ENCODE measurements around the gene GSDME. TPM values are rescaled to one million over a fixed set of nuclear protein-coding genes. Genes with fewer than 3 reads are reported as not detected.

Gene GSDME
- total RNA-seq, 1 experiment from 2014 or later, result 24.4 TPM

DNA sequence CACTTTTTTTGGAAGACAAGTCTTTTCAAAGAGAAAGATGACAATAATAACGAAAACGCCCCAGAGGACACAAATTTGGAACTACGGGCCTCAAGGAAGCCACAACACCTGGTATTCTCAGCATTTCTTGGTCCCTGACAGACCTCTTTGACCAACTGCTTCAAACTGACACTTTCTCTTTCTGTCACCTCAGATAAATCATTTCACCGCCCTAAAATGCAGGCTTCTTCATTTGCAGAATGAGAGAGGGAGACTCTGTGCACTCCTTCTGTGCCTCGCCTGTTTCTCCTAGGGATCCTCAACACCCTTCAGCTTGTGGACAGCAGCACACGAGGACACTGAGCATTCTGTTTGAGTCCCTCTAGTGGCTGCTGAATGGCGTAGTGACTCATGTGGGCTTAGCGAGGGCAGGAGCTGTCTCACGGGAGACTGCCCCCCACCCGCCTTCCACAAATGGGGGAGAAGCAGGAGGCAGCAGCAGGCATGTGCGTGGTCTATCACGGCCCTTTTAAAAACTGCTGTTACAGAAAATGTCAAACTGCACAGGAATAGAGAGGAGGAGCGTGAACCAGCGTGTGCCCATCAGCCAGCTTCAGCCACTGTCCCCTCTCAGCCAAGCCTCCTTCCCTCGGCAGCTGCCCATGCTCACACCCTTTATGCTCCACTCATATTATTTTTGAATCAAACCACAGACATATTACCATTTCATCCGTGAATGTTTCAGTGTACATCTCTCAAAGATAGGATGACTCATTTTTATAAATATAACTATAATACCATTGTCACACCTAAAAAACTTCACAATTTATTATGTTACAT lies 41.4 kb downstream of the GSDME start:
- no peaks in the 10 kb centered on the region for H3K27me3 ChIP-seq
- H3K27ac ChIP-seq, result no peak overlapping the region
- H3K4me3 ChIP-seq, result no peak overlapping the region
- DNase-seq, result peak in 1 of 2 experiments; percentile 40
- H3K4me1 ChIP-seq, result no peaks in the 10 kb centered on the region
- no peaks in the 10 kb centered on the region for H3K9me3 ChIP-seq (replicated peaks)
- peaks cover 2% of the 10 kb centered on the region; the same call in 1 of the 2 replicates for H3K36me3 ChIP-seq

DNA sequence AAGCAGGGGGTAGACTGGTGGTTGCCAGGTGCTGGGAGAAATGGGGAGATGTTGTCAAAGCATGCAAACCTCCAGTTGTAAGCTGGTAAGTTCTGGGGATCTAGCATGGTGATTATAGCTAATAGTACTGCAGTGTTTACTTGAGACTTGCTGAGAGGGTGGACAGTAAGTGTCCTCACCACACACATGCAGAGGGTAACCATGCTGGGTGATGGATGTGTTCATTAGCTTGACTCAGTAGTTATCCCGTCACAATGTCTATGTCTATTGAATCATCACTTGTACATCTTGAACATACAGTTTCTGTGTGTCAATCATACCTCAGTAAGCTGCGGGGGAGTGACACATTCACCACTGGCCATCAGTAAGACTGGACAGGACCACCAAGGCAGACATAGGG lies 42.1 kb downstream of the GSDME start:
- no peak for DNase-seq
- Histone ChIP-seq H3K27ac (no peak overlapping the region), H3K4me3 (no peak overlapping the region), H3K36me3 (peaks cover 2% of the 10 kb centered on the region; the same call in 1 of the 2 replicates), H3K27me3 (no peaks in the 10 kb centered on the region), H3K9me3 (replicated peaks) (no peaks in the 10 kb centered on the region), H3K4me1 (no peaks in the 10 kb centered on the region)

DNA sequence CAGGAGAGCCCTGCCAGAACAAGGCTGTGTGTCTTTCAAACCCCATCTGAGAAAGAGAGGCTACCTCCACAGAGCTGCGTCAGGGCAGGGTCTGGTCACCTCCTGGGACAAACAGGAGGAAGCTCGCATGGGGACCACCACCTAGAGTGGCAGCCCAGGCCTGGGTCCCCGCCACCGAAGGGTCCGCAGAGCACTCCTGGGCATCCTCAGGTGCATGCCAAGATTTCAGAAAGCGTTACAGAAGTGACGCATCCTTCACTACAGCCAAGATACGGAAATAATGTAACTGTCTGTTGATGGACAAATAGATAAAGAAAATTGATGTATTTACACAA lies 42.6 kb downstream of the GSDME start:
- H3K27ac ChIP-seq, result no peak overlapping the region
- no peaks in the 10 kb centered on the region for H3K9me3 ChIP-seq (replicated peaks)
- H3K4me1 ChIP-seq, result no peaks in the 10 kb centered on the region
- H3K27me3 ChIP-seq, result no peaks in the 10 kb centered on the region
- no peak overlapping the region for H3K4me3 ChIP-seq
- DNase-seq, result no peak
- peaks cover 2% of the 10 kb centered on the region; the same call in 1 of the 2 replicates for H3K36me3 ChIP-seq

DNA sequence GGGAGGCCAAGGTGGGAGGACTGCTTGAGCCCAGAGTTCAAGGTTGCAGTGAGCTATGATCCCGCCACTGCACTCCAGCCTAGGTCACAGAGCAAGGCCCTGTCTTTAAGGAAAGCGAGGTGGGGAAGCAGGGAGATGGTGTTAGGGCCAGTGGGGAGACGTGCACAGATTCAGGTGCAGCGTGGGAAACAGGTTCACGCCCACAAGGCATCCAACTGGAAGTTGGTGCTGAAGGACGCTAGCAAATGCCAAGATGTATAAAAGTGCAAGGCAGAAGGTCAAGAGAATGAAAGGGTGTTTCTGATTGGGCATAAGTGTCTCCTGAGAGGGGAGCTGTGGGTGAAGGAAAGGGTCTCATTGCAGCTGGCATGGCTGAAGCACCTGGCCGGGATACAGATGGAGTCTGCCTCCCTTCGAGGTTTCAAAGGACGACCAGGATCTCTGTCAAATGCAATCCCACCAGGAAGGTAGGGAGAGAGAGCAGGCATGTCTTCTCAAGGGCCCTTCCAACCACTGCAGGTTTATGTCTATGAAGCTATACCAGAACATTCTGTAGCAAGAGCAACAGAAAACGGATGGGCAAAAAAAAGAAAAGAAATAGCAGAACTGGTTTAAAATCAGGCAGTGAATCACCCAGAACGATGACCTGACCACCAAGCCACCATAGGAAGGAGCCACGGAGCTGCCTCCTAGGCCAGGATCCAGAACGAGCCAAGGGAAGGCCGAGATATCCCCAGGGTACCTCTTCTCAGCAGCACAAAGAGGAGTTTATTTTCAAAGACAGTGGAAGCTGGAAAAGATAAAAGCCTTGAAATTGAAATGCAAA lies 43.2 kb downstream of the GSDME start:
- no peaks in the 10 kb centered on the region for H3K9me3 ChIP-seq (replicated peaks)
- no peak overlapping the region for H3K4me3 ChIP-seq
- H3K27me3 ChIP-seq, result no peaks in the 10 kb centered on the region
- H3K4me1 ChIP-seq, result no peaks in the 10 kb centered on the region
- H3K36me3 ChIP-seq, result peaks cover 2% of the 10 kb centered on the region; the same call in 1 of the 2 replicates
- no peak for DNase-seq
- no peak overlapping the region for H3K27ac ChIP-seq

DNA sequence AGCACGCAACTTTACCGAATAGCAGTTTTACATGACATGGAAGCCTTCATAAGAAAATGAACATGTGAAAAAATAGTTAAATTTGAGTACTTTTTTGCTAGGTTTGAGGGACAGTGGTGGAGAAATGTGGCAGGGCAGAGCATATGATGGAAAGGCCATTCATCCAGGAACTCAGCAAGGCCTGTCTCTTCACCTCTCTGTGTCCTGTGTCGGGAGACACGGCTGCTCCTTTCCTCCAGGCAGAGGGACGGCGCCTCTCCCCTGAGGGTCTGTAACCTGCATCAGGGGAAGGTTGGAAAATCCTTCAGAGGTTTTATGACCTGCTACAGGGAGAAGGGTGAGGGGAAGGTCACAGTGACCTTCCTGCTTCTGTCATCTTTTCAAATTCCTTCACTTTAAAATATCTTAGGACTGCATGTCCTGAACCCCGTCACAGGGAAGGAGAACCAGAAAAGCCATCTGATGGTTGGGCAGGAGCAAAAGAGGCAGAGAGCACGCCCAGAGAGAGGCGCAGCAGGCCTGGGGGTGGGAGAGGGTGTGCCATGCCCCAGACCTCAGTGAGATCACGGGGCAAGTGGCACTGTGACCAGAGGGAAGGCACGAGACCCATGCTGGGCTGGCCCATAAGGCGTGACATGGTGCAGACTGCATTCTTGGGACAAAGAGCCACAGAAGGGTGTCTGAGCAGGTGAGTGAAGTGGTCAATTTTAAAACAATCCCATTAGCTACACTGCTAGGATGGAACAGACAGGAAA lies 44.0 kb downstream of the GSDME start:
- no peak overlapping the region for H3K4me3 ChIP-seq
- H3K36me3 ChIP-seq, result peaks cover 2% of the 10 kb centered on the region; the same call in 1 of the 2 replicates
- no peak overlapping the region for H3K27ac ChIP-seq
- H3K9me3 ChIP-seq (replicated peaks), result no peaks in the 10 kb centered on the region
- no peaks in the 10 kb centered on the region for H3K27me3 ChIP-seq
- H3K4me1 ChIP-seq, result no peaks in the 10 kb centered on the region
- DNase-seq, result no peak

DNA sequence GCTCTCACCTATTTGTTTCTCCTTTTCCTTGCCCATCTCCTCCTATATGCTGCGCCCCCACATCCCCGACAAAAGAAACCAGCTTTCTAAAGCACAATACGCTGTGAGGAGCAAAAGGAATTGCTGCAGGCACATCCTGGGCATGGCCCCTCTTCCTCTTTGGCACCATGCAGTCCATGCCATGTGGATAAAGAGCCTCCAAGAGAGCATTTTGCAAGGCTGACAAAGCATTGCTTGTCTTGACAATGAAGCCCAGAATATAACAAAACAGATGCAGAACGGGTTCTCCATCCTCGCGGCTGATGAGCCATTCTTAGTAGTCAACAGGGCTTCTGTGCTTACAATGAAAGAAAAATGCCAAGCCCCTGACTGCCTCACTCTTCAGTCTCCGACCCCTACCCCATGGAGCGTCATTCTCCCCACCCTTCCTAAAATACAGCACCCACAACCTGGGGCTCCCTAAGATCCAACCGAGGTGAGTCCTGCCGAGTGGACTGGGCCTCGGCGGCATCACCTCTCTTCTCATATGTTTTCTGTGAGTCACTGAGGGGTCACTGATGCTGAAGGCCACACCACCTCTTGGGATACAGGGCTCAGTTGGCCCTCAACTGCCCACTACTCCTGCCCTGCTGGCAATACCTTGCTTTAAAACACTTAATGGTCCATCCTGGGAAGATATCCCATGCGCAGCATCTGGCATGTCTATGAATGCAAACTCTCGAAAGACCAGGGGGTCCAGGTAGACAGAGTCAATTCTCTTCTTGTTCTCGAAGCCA lies 47.5 kb downstream of the GSDME start:
- Histone ChIP-seq H3K9me3 (replicated peaks) (no peaks in the 10 kb centered on the region), H3K4me1 (no peaks in the 10 kb centered on the region), H3K4me3 (no peak overlapping the region), H3K27ac (no peak overlapping the region), H3K27me3 (no peaks in the 10 kb centered on the region), H3K36me3 (no peaks in the 10 kb centered on the region)
- DNase-seq, result no peak

DNA sequence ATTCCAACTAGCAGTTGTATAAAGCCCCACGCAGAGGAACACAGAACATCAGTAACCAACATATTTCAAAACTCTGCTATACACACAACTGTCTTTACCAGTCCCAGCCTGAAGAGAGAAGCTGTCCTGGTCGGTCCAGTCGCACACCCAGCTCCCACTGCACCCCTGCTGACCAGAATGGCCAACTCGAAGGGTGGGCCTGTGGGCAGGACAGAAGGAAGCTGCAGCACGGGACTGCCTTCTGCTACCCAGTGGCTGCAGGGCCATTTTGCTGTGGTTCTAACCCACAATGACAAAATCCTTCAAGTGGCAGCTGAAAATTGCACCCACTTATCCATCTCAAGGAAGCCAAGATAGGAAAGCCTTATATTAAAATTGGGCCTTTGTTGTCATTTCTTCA lies 48.2 kb downstream of the GSDME start:
- Histone ChIP-seq H3K4me1 (no peaks in the 10 kb centered on the region), H3K27ac (no peak overlapping the region), H3K27me3 (no peaks in the 10 kb centered on the region), H3K4me3 (no peak overlapping the region), H3K9me3 (replicated peaks) (no peaks in the 10 kb centered on the region), H3K36me3 (no peaks in the 10 kb centered on the region)
- DNase-seq, result no peak

DNA sequence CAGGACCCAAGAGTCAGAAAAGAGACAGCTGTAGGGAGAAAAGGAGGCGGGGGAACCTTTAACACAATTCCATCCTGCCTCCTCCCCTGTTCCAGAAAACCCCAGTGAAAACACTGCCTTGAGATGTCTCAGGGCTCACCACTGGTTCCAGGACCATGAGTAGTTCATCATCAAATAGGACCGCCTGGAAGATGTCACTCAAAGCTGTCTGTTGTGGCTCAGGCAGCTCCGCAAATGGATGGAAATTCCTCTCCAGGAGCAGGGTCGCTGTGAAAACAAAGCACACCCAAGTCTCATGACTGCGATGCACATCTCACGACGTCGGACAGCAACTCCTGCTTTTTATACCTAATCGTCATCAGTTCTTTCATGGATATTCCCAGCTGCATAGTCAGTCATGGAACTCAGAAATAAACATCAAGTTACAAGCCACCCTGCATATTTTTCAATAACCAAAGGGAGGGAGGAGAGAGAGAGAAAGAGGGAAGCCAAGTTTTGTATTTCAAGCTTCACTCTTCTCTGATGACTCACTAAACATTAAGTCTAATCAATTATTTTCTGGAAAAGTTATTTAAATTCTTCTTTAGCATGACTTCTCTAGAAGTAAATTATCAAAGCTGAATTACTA lies 49.2 kb downstream of the GSDME start:
- Histone ChIP-seq H3K9me3 (replicated peaks) (no peaks in the 10 kb centered on the region), H3K4me3 (no peak overlapping the region), H3K27ac (no peak overlapping the region), H3K27me3 (no peaks in the 10 kb centered on the region), H3K36me3 (no peaks in the 10 kb centered on the region), H3K4me1 (no peaks in the 10 kb centered on the region)
- DNase-seq, result no peak

DNA sequence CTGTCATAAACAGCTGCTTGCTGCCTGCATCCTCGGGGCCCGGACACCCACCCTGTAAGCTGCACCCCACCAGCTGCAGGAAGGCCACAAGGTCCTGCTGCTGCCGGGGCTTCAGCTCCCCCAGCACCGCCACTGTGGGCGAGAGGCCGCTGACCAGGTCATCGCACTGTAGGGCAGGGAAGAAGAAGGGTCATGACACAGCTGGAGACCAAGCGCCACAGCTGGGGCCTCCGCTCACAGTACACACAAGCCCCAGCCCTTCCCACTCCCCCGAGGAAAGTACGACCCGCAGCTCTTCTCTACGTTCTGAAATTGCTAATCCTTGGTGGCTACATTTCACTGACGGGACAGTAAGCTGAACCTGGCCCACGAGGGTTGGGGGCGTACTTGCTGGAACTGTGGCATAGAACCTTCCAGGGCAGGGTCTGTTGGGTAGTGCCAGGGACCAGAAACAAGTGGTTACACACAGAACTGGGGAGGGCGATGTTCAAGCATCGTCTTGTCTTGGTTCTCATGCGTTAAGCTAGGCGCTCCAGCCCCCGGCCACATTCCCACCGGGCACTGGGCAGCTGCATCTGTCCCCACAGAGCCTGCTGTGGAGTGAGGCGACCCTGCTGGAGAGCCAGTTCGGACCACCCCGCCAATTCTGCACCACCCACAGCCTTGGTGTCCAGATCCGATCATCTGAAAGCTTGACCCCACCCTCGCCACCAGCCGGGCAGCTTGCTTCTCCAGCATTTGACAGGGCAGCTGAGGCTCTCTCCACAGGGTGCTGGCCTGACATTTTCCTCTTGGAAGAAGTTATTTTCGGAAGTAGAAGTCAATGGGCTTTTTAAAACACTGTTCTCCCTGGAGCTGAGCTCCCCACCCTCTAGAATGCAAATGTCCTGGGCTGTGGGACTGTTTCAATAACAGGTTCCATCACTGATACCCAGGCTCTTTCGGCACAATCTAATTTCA lies 50.8 kb downstream of the GSDME start:
- Histone ChIP-seq H3K4me3 (no peak overlapping the region), H3K9me3 (replicated peaks) (no peaks in the 10 kb centered on the region), H3K27me3 (no peaks in the 10 kb centered on the region), H3K36me3 (no peaks in the 10 kb centered on the region), H3K27ac (no peak overlapping the region), H3K4me1 (peaks cover 9% of the 10 kb centered on the region)
- DNase-seq, result no peak

DNA sequence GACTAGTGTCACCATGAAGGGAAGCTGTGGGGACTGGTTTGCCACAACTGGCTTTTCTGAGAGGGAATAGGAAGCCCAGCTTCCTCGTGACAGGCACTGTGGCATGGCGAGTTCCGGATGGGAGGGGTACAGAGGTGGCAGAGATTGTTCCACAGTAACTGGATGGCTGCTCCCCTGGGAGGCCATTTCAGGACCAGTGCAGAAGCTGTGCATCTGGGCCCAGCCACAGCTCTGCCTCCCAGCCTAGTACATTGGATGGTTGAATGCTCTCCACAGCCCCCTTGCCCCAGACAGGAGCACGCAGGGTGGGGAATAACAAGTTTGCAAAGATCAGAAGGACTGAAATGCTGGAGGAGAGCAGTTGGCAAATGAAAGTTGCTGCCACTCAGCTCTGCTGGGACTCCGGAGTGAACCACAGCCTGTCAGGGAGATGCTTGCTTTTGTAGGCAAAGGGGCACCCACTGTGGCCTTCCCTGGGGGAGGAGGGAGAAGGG lies 51.8 kb downstream of the GSDME start:
- H3K4me1 ChIP-seq, result peaks cover 18% of the 10 kb centered on the region
- DNase-seq, result no peak
- no peak overlapping the region for H3K4me3 ChIP-seq
- no peaks in the 10 kb centered on the region for H3K9me3 ChIP-seq (replicated peaks)
- H3K27ac ChIP-seq, result no peak overlapping the region
- no peaks in the 10 kb centered on the region for H3K36me3 ChIP-seq
- no peaks in the 10 kb centered on the region for H3K27me3 ChIP-seq

DNA sequence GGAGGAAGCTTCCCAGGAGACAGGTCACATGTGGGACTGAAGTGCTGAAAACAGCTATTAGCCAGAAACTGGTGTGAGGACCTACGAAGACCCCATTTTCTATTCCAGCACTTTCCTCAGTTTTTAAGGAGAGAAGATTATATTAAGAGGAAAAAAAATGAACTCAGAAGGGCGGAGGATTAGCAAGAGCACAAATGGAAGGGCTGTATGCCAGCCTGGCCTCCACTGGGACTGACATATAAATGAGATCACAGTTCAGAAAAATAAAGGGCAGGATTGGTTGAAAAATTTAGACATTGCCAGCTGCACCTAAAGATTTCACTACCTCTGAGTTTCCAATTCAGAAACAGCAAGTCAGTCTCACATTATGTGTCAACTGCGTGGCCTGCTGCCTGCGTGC lies 53.0 kb downstream of the GSDME start:
- no peak overlapping the region for H3K4me3 ChIP-seq
- no peak overlapping the region for H3K27ac ChIP-seq
- no peaks in the 10 kb centered on the region for H3K27me3 ChIP-seq
- DNase-seq, result no peak
- no peaks in the 10 kb centered on the region for H3K36me3 ChIP-seq
- peaks cover 18% of the 10 kb centered on the region for H3K4me1 ChIP-seq
- no peaks in the 10 kb centered on the region for H3K9me3 ChIP-seq (replicated peaks)

DNA sequence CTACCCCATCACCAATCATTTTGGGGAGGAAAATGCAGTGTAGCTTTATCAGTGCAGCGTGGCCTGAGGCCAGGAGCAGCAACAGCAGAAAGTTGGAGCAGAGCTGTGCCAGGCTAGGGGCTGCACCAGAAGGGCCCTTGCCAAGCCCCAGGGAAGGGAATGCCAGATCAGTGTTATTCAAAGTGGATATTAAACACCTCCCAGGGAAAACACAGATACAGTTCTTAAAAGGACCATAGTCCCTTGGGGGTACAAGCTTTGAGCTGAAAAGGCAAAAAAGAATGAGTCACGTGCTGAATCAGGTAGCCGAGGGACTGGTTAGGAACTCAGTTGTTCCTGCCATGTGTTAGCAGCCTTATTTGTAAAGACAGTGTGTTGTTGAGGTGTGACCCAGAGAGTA lies 54.0 kb downstream of the GSDME start:
- H3K36me3 ChIP-seq, result no peaks in the 10 kb centered on the region
- H3K4me1 ChIP-seq, result peaks cover 18% of the 10 kb centered on the region
- DNase-seq, result no peak
- no peak overlapping the region for H3K27ac ChIP-seq
- no peak overlapping the region for H3K4me3 ChIP-seq
- no peaks in the 10 kb centered on the region for H3K9me3 ChIP-seq (replicated peaks)
- no peaks in the 10 kb centered on the region for H3K27me3 ChIP-seq

DNA sequence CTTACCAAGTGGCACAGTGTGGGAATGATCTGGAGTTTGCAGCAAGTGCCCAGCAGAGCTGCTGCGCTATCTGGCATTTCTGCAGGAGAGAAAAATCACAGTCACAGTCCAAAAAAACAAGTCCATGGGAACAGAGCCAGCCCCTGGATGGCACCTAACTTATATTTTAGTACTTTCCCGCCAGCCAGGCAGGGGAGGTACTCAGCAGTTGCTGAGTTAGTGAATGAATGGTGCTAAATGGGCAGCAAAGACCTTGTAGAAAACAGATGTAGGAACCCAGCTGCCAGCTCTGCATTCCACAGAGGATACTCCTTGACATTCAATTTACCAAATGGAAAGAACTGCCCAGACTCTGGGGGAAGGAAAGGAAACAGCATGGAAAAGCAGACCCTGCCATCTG lies 54.5 kb downstream of the GSDME start:
- no peaks in the 10 kb centered on the region for H3K27me3 ChIP-seq
- no peaks in the 10 kb centered on the region for H3K36me3 ChIP-seq
- no peak overlapping the region for H3K4me3 ChIP-seq
- DNase-seq, result no peak
- H3K4me1 ChIP-seq, result peaks cover 18% of the 10 kb centered on the region
- no peak overlapping the region for H3K27ac ChIP-seq
- no peaks in the 10 kb centered on the region for H3K9me3 ChIP-seq (replicated peaks)

All from SJCRH30 (cell line).